Activated CD4-positive, CD25-positive, alpha-beta regulatory T cell treated with anti-CD3 and anti-CD28 coated beads, Interleukin-2, amount 50 U/mL, for 72 hours (primary cell): Measurements from ENCODE around the gene MRLN.

Experiments used
- DNase-seq: peaks from one replicate; pipeline ENCODE4 v3.0.0; 2021

Gene MRLN

DNA sequence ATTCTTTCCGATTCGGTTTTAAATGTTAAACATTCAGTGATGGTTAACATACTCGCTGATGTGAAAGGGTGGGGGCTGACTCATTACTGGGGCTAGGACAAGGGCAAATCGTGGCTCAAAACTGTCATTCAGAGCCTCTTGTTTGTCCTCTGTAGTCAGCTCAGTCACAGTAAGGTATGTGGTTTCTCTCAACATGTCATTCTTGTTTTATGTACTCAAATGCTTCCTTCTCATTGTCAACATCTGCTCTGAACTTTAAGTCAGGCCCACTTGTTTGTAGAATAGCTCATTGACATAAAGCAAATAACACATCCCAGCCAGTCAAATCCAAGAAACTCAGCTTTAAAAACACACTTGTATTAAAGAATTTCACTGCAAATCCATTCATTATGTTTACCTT, 50.9 kb downstream of the MRLN start:
- no peak for DNase-seq

DNA sequence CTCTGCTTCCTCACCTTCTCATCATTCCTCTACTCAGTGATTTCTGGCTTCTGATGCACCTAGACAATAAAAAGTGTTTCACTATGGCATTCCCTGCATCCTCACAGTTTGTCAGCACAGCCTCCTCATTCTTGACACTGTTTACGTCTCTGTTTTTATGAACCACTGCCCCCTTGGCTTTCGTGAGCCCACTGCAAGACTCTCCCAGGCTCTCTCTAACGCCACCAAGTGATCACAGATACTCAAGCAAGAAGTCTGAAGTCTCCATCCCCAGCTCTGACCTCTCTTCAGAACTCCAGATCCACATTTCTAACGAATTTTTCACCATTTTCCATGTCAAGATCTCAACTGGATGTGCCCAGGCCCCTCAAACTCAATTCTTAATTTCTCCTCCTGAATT, 52.5 kb downstream of the MRLN start:
- no peak for DNase-seq

DNA sequence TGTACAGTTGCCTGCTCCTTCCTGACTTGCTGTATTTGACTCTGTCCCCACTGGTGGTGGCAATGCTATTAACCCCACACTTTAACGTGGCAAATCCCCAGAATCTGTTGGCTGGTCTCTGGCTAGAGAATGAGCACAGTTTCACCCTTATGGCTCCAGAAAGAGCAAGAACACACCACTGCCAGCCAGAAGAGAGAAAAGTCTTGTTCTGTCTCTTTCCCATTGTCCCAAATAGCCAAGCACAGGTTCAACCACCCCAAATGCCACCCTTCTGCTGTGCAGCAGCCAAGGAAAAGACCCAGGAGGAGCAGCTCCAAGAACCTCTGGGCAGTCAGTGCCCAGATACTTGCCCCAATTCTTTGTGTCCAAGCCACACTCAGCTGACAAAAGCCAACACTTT, 54.9 kb downstream of the MRLN start:
- DNase-seq, result no peak

DNA sequence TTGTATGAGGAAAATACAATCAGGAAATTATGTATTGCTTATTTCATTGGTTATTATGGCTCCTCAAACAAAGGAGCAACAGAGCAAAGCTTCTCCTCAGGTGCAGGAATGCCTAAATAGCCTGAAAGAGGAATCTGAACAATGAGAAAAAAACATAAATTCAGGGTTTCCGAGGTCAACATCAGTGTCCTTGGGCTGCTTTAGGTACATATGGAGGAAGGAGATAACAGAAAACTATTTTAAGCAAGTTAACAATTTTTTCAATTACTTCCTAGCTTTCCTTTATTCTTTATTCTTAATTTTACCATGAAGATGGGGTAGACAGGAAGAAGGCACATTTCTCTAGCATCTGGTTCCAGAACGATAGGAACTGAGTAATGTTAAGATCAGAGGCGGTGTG, 57.6 kb downstream of the MRLN start:
- no peak for DNase-seq

DNA sequence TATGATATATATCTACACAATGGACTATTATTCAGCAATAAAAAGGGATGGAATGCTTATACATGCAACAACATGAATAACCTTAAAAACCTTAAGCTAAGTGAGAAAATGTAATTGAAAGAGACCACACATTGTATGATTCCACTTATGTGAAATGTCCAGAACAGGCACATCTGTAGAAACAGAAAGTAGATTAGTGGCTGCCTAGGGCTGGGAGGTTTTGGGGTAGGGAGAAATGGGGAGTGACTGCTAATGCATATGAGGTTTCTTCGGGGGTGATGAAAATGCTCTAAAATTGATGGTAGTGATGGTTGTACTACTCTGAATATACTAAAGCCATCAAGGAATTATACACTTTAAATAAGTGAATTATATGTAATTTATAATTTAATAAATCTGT, 58.3 kb downstream of the MRLN start:
- no peak for DNase-seq

- DNase-seq, result no peak
Measured at GRCh38 chr10:59692113-59692512, 61.1 kb downstream of the MRLN start.

- DNase-seq, result no peak
Measured at GRCh38 chr10:59688921-59689351, 64.3 kb downstream of the MRLN start.

DNA sequence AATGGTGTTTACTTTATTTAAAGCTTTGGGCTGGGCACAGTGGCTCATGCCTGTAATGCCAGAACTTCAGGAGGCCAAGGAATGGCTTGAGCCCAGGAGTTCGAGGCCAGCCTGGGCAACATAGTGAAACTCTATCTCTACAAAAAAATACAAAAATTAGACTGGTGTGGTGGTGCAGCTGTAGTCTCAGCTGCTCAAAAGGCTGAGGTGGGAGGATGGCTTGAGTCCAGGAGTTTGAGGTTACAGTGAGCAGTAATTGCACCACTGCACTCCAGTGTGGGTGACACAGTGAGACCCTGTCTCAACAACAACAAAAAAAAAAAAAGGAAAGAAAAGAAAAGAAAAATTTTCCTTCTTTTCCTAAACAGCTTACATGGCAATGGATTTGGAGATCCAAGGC, 65.6 kb downstream of the MRLN start:
- no peak for DNase-seq
